ENCODE measurements around the gene PALD1. TPM values are rescaled to one million over a fixed set of nuclear protein-coding genes. Genes with fewer than 3 reads are reported as not detected.

Gene PALD1
- polyA plus RNA-seq, 1 donor, result 10.1 TPM

DNA sequence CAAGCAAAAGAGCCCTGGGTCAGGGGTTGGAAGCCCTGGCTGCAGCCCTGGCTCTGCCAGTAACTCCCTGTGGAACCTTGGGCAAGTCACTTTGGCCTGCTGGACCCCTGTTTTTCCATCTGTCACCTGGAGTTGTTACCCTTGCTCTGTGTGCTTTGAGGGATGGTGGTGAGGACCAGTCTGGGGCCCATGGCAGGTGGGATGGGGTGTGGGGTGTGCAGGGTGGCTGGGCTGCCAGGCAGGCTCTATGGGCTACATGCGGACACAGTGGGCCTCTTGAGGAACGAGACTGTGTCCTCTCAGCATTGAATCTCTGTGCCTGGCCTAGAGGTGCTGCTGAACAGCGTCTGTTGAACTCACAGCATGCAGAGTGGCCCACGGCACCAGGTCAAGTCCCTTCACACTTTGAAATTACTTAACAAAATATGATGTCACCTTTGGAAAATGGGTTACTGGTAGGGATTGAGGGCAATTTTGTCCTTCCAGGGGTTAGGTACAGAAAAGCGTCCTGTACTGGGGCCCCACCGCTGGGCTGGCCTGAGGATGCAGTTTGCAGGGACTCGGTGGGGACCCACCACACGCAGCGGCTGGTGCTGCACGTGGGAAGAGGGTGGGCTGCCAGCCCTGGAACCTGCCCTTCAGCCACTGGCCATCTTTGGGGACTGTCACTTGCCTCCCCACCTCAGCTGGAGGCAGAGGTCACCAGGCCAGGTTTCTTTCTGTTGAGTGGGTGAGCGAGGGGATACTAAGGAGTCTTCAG, 78.7 kb downstream of the PALD1 start:
- no peak for DNase-seq

- DNase-seq, result no peak
Measured at GRCh38 chr10:70557876-70558275, 79.3 kb downstream of the PALD1 start.

- no peak for DNase-seq
Measured at GRCh38 chr10:70558295-70558694, 79.7 kb downstream of the PALD1 start.

- no peak for DNase-seq
Measured at GRCh38 chr10:70558871-70559810, 80.6 kb downstream of the PALD1 start.

- DNase-seq, result no peak
Measured at GRCh38 chr10:70559861-70560260, 81.3 kb downstream of the PALD1 start.

GRCh38 chr10:70560511-70560941, 82.0 kb downstream of the PALD1 start:
- DNase-seq, result no peak

GRCh38 chr10:70561070-70561469, 82.5 kb downstream of the PALD1 start:
- DNase-seq, result no peak

DNA sequence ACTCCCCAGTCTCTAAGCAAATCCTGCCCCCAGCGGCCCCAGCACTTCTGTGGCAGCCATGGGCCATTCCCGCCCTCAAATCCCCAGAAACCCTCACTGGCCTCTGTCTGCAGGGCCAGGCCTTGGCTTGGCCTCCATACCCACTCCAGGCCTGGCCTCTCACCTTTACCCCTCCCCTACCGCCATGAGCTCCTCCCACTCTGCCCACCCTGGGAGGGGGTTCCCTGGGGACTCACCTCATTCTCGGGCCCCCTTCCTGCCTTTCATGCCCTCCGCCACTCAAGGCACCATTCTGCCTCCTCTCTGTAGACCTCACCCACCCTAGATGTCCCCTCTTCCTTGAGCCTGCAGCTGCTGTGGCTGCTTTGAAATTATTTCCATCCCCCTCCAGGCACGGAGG, 83.0 kb downstream of the PALD1 start:
- DNase-seq, result no peak

- no peak for DNase-seq
Measured at GRCh38 chr10:70562036-70562755, 83.6 kb downstream of the PALD1 start.

DNA sequence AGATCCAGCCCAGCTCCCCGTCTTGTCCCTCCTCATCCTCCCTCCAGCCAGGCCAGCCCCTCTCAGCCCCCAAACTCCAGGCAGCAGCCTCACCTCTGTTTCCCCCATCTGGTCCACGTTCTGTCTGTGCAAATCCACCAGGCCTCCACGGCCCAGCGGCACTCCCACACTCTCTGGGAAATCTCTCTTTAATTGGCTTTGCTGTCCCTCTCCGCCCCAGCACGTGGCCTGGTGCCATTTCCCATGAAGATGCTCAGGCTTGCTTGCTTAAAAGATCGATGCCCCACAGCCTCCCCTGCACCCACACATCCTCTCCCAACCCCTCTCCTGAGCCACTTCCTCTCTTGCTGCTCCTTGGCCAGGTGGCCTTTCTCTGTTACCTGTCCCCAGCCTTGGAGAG, 84.7 kb downstream of the PALD1 start:
- DNase-seq, result no peak

- no peak for DNase-seq
Measured at GRCh38 chr10:70564113-70564725, 85.7 kb downstream of the PALD1 start.

DNA sequence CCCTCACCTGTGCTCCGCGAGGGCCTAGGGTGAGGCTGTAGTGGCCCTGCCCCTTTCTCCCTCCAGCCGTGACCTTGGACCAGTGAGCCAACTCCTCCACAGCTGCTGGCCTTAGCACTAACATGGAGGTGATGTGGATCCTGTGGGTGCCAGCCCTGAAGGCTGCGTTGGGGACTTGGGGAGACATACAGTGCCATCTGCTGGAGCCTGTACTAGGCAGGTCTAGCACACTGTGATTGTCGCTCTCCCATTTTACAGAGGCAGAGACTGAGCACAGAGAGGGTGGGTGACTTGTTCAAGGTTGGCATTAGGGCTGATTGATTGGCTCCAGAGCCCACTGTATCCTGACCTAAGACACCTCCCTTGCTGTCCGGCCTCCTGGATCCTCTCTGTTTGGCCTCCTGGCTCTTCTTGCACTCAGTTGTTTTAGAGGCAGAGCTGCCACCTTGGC, 86.4 kb downstream of the PALD1 start:
- DNase-seq, result no peak

- DNase-seq, result no peak
Measured at GRCh38 chr10:70565556-70566514, 87.3 kb downstream of the PALD1 start.

GRCh38 chr10:70566515-70567290, 88.1 kb downstream of the PALD1 start:
- no peak for DNase-seq

DNA sequence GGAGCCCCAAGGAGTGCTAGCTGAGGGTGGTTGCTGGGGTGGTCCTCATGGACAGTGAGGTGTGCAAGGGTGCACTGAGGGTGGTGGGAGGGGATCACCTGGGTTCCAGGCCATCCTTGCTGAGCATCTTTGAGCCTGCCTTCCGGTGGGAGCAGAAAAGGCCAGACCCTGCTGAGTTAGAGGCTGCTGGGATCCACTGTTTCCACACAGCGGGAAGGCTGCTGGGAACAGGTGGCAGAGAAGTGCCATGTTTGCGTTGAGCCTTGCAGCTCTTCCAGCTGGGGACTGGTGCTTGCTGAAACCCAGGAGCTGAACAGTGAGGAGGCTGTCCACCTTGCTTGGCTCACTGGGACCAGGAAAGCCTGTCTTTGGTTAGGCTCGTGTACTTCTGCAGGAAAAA, 89.0 kb downstream of the PALD1 start:
- DNase-seq, result no peak

- DNase-seq, result no peak
Measured at GRCh38 chr10:70568113-70568512, 89.5 kb downstream of the PALD1 start.

DNA sequence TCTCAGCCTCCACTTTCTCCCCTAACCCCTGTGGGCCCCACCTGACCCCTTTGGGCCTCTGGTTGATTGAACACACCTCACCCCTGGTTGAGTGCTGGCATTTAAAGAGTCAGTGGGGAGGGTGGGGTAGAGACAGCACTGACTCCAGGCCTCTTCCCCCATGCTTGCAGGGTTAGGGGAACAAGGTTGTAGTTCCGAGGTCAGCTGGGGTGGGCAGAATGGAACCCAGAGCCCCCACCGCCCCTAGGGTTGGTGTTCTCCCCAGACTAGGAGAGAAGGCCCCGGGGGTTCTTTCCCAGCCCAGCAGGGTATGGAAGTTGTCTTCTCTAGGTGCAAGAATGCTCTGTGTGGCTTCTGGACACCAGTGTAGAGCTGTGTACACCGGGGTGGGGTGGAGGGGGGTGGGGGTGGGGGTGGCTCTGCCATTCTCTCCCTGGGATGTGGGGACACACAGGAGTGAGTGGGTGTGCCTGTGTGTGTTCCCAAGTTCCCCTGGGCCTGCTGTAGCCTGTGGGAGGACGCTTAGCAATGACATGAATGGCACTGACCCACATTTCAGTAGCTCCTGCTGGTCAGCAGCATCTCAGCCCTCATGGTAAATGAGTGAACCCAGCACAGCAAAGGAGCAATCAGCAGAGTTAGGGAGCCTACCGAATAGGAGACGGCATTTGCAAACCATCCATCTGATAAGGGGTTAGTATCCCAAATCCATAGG, 90.4 kb downstream of the PALD1 start:
- DNase-seq, result no peak

DNA sequence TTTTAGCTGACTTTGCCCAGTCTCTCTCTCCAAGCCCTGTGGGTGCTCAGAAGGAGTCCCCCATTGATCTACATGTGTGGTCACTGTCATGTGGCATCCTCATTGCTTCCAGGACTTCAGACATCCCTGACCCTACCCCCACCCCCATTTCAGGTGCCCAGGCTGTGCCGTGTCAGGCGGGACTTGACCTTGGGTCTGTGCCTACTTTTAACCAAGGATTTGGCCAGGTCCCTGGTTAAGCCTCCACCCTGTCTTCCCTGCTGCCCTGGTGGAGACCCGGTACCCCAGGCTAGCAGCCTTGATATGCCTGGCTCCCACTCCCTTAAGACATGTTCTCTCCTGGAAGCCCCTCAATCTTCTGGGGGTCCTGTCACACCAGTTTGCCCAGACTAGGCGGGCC, 92.7 kb downstream of the PALD1 start:
- DNase-seq, result no peak
